GM12865 (cell line): ENCODE results near the gene TRIM71.
A peak's percentile ranks its signal among the peaks of the same experiment; 100 is the strongest.
"Not testable (repeated sequence)": the region's sequence is repeated elsewhere in the genome, so short reads cannot be mapped to it uniquely, and the experiment has no call there.

ENCODE experiments used
- DNase-seq: peaks from one replicate; pipeline ENCODE4 v3.0.0; 2010; ENCODE audit warnings: low read depth
- H3K4me3 ChIP-seq: 2 replicates; pipeline ENCODE4 v1.5.1; 2011; ENCODE audit warnings: mild to moderate bottlenecking, low read depth, low read length, control low read depth
- CTCF ChIP-seq: IDR thresholded peaks from 2 replicates; pipeline ENCODE4 v1.5.1; 2011; ENCODE audit warnings: low read length, control low read depth, low read depth, inconsistent platforms; ENCODE audit not compliant: insufficient read depth; ENCODE audit errors: missing control alignments

The TRIM71 gene

GRCh38 chr3:32922078-32922477 is 104.3 kb downstream of the TRIM71 start:
- TF ChIP-seq CTCF = no peak
- H3K4me3 ChIP-seq = no peak overlapping the region
- no peak for DNase-seq

- TF ChIP-seq CTCF = no peak
- no peak overlapping the region for H3K4me3 ChIP-seq
These were observed 112.4 kb downstream of the TRIM71 start for GRCh38 chr3:32930161-32930560.

GRCh38 chr3:32931273-32931672 is 113.5 kb downstream of the TRIM71 start:
- H3K4me3 ChIP-seq, DNase-seq: not testable (repeated sequence)

More at GRCh38 chr3:32930161-32930560, 112.4 kb downstream of the TRIM71 start:
- DNase-seq = no peak

GRCh38 chr3:32934150-32934742 is 116.4 kb downstream of the TRIM71 start:
- DNase-seq = peak; percentile 30

GRCh38 chr3:32937331-32937730 is 119.5 kb downstream of the TRIM71 start:
- H3K4me3 ChIP-seq = no peak overlapping the region
- no peak for DNase-seq
- TF ChIP-seq CTCF = no peak

More at GRCh38 chr3:32934150-32934742, 116.4 kb downstream of the TRIM71 start:
- H3K4me3 ChIP-seq = no peak overlapping the region
- TF ChIP-seq CTCF = peak; percentile 56

- H3K4me3 ChIP-seq, DNase-seq: not testable (repeated sequence)
These were observed 121.9 kb downstream of the TRIM71 start for GRCh38 chr3:32939531-32940284.

- no peak for TF ChIP-seq CTCF
- H3K4me3 ChIP-seq = no peak overlapping the region
- no peak for DNase-seq
These were observed 122.9 kb downstream of the TRIM71 start for GRCh38 chr3:32940726-32941125.

- DNase-seq = no peak
- TF ChIP-seq CTCF = no peak
- H3K4me3 ChIP-seq = no peak overlapping the region
These were observed 127.3 kb downstream of the TRIM71 start for GRCh38 chr3:32945136-32945535.

- not testable (repeated sequence) for H3K4me3 ChIP-seq, DNase-seq
These were observed 127.8 kb downstream of the TRIM71 start for GRCh38 chr3:32945598-32945997.
